ENCODE data around the gene ZNF630. TPM values are rescaled to one million over a fixed set of nuclear protein-coding genes. Genes with fewer than 3 reads are reported as not detected.

ZNF630 gene
- total RNA-seq, 2 experiments from 2014 or later = 1.3 to 2.7 TPM

GRCh38 chrX:48090123-48090522, 18.7 kb upstream of the ZNF630 start:
- H3K4me3 ChIP-seq (ENCODE audit: low read depth, low read length, poor library complexity, severe bottlenecking) = no peak overlapping the region
- H3K27ac ChIP-seq (ENCODE audit: low read depth, low read length, poor library complexity, severe bottlenecking) = no peak overlapping the region
- no peak overlapping the region for H3K4me2 ChIP-seq (ENCODE audit: low read length)
- intact Hi-C loops (cut with micrococcal nuclease; ENCODE audit: unreplicated experiment) = no loop called here
- no peaks in the 10 kb centered on the region for H3K4me1 ChIP-seq (ENCODE audit: insufficient read depth, low read length, poor library complexity, severe bottlenecking)
- H4K20me1 ChIP-seq (ENCODE audit: insufficient read depth, low read length) = no peaks in the 10 kb centered on the region
- CTCF ChIA-PET (ENCODE audit: unreplicated experiment) = no interaction called here
- H3K79me2 ChIP-seq (ENCODE audit: insufficient read depth, low read depth, low read length) = no peaks in the 10 kb centered on the region
- POLR2A ChIA-PET = interaction anchor here (0.7 kb wide), 1 partner anchor 277 kb away, joined by 3 read pairs; no protein-coding TSS in a partner anchor
- no peak for DNase-seq (ENCODE audit: low spot score)
- no peak overlapping the region for H2AFZ ChIP-seq (ENCODE audit: low read length)
- H3K9me2 ChIP-seq (ENCODE audit: insufficient read depth, low read length) = no peaks in the 10 kb centered on the region
- H3K36me3 ChIP-seq (ENCODE audit: insufficient read depth, low read length) = no peaks in the 10 kb centered on the region
- TF ChIP-seq EZH2phosphoT487 (IDR thresholded peaks at IDR 0.05; ENCODE audit: borderline replicate concordance, low read depth, low read length) = no peak
- TF ChIP-seq, protein P1, sequence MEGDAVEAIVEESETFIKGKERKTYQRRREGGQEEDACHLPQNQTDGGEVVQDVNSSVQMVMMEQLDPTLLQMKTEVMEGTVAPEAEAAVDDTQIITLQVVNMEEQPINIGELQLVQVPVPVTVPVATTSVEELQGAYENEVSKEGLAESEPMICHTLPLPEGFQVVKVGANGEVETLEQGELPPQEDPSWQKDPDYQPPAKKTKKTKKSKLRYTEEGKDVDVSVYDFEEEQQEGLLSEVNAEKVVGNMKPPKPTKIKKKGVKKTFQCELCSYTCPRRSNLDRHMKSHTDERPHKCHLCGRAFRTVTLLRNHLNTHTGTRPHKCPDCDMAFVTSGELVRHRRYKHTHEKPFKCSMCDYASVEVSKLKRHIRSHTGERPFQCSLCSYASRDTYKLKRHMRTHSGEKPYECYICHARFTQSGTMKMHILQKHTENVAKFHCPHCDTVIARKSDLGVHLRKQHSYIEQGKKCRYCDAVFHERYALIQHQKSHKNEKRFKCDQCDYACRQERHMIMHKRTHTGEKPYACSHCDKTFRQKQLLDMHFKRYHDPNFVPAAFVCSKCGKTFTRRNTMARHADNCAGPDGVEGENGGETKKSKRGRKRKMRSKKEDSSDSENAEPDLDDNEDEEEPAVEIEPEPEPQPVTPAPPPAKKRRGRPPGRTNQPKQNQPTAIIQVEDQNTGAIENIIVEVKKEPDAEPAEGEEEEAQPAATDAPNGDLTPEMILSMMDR (conservative IDR thresholded peaks at IDR 0.05; ENCODE audit: low read length) = no peak
- no peaks in the 10 kb centered on the region for H3K9me3 ChIP-seq (ENCODE audit: low read length)
- no TSS peak for BruUV-seq (replicated peaks)

DNA sequence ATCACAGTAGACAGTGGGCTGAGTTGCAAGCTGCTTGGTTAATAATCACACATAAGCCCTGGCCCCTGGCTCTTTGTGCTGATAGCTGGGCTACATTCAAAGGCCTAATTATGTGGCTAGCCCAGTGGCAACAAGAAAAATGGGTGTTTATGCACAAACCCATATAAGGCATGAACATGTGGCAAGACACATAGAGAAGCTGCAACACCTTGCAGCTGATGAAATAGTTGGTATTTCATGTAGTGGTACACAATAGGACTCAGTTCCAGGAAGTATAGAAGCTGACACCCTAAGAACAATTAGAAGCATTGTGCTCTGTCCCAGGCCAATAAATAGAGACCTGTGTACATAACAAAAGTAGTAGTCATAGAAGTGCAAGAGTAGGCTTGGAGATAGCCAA, 14.6 kb upstream of the ZNF630 start:
- BruUV-seq (replicated peaks) = no TSS peak
- ChIA-PET CTCF (ENCODE audit: unreplicated experiment) (no interaction called here), POLR2A (no interaction called here)
- Histone ChIP-seq H3K4me2 (ENCODE audit: low read length) (no peak overlapping the region), H3K9me2 (ENCODE audit: insufficient read depth, low read length) (no peaks in the 10 kb centered on the region), H3K4me3 (ENCODE audit: low read depth, low read length, poor library complexity, severe bottlenecking) (no peak overlapping the region), H3K9me3 (ENCODE audit: low read length) (no peaks in the 10 kb centered on the region), H3K79me2 (ENCODE audit: insufficient read depth, low read depth, low read length) (no peaks in the 10 kb centered on the region), H3K27ac (ENCODE audit: low read depth, low read length, poor library complexity, severe bottlenecking) (no peak overlapping the region), H3K36me3 (ENCODE audit: insufficient read depth, low read length) (no peaks in the 10 kb centered on the region), H3K4me1 (ENCODE audit: insufficient read depth, low read length, poor library complexity, severe bottlenecking) (no peaks in the 10 kb centered on the region), H4K20me1 (ENCODE audit: insufficient read depth, low read length) (no peaks in the 10 kb centered on the region), H2AFZ (ENCODE audit: low read length) (no peak overlapping the region)
- no peak for DNase-seq (ENCODE audit: low spot score)
- intact Hi-C loops (cut with micrococcal nuclease; ENCODE audit: unreplicated experiment) = no loop called here
- TF ChIP-seq, protein P1 (conservative IDR thresholded peaks at IDR 0.05; ENCODE audit: low read length) = no peak
- TF ChIP-seq EZH2phosphoT487 (IDR thresholded peaks at IDR 0.05; ENCODE audit: borderline replicate concordance, low read depth, low read length) = no peak

- no TSS peak for BruUV-seq (replicated peaks)
- no peaks in the 10 kb centered on the region for H3K9me3 ChIP-seq (ENCODE audit: low read length)
These were observed 12.3 kb upstream of the ZNF630 start for GRCh38 chrX:48083706-48084105.

More at GRCh38 chrX:48083706-48084105, 12.3 kb upstream of the ZNF630 start:
- Histone ChIP-seq H2AFZ (ENCODE audit: low read length) (no peak overlapping the region), H4K20me1 (ENCODE audit: insufficient read depth, low read length) (no peaks in the 10 kb centered on the region), H3K79me2 (ENCODE audit: insufficient read depth, low read depth, low read length) (no peaks in the 10 kb centered on the region), H3K4me3 (ENCODE audit: low read depth, low read length, poor library complexity, severe bottlenecking) (no peak overlapping the region), H3K36me3 (ENCODE audit: insufficient read depth, low read length) (no peaks in the 10 kb centered on the region), H3K9me2 (ENCODE audit: insufficient read depth, low read length) (no peaks in the 10 kb centered on the region), H3K4me1 (ENCODE audit: insufficient read depth, low read length, poor library complexity, severe bottlenecking) (no peaks in the 10 kb centered on the region), H3K27ac (ENCODE audit: low read depth, low read length, poor library complexity, severe bottlenecking) (no peak overlapping the region), H3K4me2 (ENCODE audit: low read length) (no peak overlapping the region)
- DNase-seq (ENCODE audit: low spot score) = no peak
- CTCF ChIA-PET (ENCODE audit: unreplicated experiment) = no interaction called here
- intact Hi-C loops (cut with micrococcal nuclease; ENCODE audit: unreplicated experiment) = no loop called here
- TF ChIP-seq EZH2phosphoT487 (IDR thresholded peaks at IDR 0.05; ENCODE audit: borderline replicate concordance, low read depth, low read length) = no peak
- TF ChIP-seq, protein P1 (conservative IDR thresholded peaks at IDR 0.05; ENCODE audit: low read length) = no peak
- POLR2A ChIA-PET = no interaction called here
